ENCODE data around the gene GLT6D1.
"Not testable (repeated sequence)": the region's sequence is repeated elsewhere in the genome, so short reads cannot be mapped to it uniquely, and the experiment has no call there.

Gene GLT6D1

DNA sequence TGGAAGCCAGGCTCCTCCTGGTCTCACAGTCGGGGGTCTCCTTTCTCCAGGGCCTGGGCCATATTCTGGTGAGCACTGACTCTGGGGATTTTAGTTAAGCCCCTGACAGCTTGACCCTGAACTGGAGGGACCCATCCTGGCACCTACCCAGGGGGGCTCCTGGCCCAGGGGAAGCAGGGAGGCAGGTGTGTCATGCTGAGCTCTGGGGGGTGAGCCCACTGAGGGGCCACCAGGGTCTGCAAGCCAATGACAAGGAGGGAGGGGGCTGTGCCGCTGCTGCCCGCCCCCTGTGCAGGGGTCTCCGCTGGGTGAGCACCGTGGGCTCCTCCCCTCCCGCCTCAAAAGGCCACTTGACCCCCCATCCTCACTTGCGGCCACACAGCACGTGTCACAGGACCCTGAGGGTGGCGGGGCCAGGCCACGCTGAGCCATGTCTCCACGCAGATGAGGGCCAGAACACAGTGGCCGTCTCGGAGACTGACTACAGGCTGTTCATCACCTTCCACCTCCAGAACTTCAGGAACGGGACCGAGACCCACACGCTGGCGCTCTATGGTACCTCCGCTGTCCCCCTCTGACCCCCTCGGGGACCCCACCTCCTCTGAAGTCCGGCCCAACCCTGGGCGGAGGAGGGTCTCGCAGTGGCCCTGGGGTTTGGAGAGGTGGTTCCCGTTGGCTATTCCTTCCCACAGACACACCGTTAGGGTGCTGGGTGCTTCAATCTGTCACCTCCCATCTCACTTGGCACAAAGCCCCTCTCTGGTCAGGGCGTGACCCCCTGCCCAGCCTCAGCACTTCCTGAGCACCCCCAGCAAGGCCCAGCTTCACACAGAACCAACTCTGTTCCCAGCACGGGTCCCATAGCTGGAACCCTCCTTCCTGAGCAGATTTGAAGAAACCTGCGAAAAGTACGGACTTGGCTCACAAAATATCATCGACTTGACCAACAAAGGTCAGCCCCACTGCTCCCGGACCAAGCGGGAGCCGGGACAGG lies 25.8 kb upstream of the GLT6D1 start:
- no peak for DNase-seq

DNA sequence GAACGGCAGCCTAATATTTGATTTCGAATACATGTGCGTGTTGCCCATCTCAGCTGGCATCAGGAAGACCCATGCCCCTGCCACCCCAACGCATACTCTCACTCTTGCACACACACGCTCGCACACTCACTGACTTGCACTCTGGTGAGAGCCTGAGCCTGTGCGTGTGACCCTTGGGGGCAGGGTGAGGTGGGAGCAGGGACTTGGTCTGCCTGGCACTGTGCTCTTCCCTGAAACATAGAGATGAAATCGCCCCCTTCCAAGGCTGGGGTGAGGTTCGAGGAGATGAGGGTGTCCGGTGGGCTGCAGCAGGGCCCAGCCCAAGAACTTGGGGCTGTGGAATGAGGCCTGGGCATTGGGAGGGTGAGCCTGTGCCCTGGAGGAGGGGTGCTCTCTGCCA lies 24.9 kb upstream of the GLT6D1 start:
- DNase-seq: no peak

DNA sequence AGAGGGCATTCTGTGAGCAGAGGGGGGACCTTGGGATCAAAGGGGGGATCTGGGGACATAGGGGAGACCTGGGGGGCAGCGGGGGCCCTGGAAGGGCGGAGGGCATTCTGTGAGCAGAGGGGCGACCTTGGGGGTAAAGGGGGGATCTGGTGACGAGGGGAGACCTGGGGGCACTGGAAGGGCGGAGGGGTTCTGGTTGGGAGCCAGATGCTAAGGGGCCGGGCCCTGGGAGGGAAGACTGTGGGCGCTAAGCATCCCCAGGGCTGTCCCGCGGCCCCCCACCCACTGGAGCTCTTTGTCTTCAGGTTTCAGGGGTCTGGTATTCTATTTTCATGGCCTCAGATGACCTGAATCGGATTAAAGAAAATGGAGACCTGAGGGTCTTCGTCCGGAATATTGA lies 24.5 kb upstream of the GLT6D1 start:
- no peak for DNase-seq

DNA sequence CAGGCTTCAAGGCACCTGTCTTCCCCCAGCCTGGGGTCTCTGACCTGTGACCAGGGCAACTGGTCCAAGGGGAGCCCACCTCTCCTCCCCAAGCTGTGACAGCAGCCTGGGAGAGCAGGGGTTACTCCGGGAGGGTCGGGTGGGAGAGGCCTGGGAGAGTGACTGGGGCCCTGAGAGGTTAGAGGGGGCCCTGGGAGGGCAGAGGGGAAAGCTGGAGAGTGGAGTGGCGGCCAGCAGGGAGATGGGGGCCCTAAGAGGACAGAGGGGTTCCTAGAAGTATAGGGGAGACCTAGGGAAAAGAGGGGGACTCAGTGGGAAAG lies 24.1 kb upstream of the GLT6D1 start:
- no peak for DNase-seq

DNA sequence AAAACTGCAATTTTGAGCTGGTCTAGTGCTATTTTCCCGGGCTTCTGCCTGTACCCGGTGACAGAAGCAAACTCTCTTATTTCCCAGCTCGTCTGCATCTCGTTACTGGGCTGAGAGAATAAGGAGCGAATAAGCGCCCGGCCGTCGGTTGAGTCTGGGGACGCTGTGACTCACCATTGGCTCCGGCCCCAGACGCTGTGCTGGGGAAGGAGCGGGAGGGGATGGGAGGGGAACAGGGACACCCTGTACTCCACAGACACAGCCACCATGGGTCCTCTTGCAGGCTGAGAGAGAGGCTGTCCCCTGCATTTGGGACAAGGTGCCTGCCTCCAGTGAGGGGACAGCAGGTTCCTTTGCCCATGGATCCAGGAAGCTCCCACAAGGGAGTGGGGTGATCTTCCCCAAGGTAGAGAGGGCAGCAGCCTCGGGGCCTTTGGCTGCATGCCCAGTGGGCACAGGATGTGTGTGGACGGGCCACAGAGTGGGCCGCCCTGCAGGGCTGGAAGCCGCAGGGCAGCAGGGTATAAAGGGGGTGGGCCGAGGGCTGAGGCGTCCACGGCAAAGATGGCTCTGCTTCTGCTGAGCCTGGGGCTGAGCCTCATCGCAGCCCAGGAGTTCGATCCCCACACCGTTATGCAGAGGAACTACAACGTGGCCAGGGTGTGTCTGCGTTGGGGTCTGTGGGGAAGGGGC lies 23.6 kb upstream of the GLT6D1 start, which contains the start of gene LCN9:
LCN9 (plus strand) TSS at position 552 of the 693 bp plus-strand sequence; CDS start at position 565, 13 bp downstream.
- DNase-seq: no peak

DNA sequence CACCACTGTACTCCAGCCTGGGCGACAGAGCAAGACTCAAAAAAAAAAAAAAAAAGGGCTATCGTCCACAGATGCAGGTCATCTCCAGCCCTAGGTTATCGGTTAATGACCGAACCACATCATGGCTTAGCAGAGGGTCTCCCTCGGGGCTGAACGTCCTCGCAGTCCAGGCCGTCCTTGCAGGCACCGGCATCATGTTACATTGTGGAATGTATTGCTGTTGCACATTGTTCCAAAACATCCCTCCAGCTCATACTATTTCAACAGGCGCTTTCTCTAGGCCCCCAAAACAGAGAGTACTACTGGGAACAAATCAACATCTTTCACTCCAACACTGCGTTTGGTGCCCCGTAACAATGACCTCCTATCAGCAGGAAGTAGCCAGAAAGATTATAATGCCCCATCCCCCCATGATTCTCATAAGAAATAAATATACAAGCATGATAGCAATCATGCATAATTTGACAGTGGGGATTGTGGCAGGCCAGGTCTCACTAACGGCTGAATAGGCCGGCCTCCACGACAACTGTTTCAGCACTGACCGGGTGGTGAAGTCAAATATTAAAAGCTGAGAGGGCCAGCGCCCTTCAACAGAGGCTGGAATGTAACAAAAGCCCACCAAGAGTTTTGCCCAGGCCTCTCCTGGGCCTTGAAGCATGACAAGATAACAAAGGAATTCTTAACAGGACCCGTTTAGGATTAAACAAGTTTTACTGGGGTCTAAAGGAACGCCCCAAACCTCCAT lies 22.6 kb upstream of the GLT6D1 start:
- DNase-seq: no peak

DNA sequence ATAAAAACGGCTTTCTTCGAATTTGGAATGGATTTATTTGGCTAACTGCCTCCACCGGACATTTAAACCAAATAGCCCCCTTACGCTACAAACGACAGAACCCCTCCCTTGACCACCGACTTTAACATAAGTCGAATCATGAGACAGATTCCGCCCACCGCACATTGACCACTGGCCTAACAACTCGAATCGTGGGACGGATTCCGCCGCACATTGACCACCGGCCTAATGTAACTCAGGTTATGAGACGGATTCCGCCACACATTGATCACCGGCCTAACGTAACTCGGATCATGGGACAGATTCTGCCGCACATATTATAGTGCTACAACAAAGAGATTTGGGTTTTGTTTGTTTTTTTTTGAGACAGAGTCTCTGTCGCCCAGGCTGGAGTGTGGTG lies 21.1 kb upstream of the GLT6D1 start:
- DNase-seq: no peak

DNA sequence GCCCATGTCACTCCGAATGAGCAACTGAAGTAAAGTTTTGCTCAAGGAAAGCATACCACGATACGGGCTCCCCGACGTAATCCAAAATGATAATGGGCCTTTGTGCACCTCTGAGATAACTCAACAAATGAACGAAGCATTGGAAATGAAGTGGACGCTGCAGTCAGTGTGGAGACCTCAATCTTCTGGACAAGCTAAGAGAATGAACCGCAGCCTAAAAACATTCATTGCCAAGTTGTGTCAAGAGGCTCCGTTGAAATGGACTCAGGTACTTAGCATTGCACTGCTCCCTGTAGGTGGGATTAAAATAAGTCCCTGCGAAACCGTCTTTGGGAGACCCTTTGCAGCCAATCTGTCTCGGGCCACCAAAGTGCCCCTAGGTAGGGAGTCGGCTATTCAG lies 19.9 kb upstream of the GLT6D1 start:
- DNase-seq: no peak

DNA sequence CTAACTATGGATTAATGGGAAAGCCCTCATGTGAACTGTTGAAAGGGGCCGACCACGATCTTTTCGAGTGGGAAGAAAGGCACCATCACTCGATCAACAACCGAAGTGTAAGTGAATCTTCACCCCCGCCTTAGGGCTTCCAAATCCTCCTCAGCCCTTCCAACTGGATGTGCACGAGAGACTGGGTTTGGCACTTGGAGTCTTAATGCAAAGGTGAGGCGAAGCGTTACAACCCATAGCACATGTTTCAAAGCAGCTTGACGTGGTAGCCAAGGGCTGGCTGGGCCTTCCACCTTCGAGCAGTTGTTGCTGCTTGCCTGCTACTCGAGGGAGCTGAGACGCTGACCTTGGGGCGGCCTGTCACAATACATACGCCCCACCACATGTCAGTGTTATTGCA lies 18.1 kb upstream of the GLT6D1 start:
- DNase-seq: peak; percentile 7

DNA sequence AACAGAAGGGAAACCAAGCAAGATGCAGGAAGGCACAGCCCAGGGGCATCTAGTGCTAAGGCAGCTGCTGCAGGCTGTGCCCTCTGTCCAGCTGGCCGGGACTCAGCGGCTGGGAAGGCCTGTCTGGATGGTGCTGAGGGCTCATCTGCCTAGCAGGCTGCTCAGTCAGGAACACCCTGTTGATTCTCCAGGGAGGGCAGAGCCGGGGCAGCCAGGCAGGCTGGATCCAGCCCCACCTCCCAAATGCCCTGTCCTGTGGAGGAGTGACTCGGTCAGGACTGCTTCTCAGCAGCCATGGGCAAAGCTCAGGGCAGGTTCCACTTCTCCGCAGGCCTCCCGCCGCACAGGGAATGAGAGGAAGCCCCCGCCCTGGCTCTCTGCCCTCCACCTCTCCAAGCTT lies 16.0 kb upstream of the GLT6D1 start:
- no peak for DNase-seq

DNA sequence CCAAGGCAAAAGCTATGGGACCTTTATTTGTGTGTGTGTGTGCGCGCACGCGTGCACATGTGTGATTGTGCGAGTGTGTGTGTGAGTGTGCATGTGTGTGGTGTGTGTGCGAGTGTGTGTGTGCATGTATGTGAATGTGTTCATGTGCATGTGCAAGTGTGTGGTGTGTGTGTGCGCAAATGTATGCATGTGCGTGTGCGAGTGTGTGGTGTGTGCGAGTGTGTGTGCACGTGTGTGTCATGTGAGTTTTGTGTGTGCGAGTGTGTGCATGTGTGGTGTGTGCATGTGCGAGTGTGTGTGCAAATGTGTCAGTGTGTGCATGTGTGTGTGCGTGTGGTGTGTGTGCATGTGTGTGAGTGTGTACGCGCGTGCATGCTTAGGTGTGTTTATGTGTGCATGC lies 11.1 kb upstream of the GLT6D1 start:
- DNase-seq: no peak

DNA sequence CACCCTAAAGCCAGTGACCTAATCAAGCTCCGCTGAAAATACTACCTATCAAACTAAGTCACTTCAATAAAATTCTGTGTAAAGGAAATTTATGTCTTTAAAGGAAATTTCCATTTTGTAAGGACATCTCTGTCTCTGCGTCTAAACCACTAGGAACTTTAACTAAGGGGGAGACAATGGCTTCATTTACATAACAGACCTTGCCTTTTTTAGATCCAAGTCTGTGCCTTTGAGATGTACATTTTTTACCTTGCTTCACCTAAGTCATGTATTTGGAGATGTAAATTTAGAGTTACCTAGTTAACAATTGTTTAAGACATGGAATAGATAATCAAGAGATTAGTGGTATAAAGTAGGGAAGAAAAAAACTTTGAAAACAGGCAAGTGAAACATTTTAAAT lies 10.2 kb upstream of the GLT6D1 start:
- no peak for DNase-seq

DNA sequence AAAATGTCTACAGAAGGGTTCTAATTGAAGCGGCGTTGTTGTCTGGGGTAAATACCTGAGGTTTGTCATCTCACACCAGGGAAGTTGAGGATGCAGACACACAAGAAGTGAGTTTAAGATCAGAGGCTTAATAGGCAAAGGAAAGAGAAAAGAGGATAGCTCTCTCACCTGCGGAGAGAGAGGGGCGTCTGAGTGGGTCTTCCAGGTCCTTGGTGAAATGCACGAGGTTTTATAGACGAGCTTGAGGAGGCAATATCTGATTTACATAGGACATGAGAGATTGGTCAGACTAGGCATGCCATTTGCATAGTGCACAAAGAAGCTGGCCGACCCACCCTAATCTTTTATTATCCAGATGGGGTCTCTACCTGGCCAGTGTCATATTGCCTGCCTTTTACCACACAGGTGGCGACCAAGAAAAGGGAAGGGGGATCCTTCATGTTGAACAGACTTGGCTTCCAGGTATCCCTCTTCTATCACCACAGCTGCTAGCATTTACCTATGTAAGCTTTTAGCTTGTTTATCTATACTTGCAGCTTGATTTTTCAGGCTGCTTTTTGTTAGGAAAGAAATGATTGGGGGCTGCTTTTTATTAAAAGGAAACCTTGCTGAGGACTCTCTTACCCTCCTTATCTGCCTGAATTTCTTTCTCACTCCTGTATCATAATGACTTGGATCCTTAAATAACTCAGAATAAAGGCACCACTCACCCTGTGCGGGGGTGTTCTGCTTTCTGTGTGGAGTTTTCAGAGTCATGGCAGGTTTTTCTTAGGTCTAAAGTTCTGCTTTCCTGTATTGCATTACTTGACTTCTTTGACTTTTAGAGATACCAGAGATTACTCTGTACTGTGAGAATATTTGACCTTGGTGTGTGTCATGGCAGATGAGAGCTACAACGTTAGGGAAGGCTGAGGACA lies 9.4 kb upstream of the GLT6D1 start:
- no peak for DNase-seq

DNA sequence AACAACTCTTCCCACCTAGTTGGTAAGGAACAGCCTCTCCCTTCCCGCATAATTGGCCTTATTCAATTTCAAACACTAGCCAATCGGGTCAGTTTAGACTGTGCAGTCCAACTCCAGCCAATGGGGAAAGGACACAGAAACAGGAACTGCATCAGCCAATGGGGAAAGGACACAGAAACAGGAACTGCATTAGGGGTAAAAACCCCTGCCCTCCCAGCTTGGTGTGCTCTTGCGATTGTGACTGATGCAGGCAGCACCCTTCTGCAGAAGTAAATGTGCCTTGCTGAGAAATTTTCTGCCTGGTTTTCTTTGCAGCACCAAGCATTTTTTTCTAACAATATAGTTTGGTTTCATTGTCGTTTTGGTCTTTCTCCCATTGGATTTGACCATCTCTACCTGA lies 8.5 kb upstream of the GLT6D1 start:
- no peak for DNase-seq

DNA sequence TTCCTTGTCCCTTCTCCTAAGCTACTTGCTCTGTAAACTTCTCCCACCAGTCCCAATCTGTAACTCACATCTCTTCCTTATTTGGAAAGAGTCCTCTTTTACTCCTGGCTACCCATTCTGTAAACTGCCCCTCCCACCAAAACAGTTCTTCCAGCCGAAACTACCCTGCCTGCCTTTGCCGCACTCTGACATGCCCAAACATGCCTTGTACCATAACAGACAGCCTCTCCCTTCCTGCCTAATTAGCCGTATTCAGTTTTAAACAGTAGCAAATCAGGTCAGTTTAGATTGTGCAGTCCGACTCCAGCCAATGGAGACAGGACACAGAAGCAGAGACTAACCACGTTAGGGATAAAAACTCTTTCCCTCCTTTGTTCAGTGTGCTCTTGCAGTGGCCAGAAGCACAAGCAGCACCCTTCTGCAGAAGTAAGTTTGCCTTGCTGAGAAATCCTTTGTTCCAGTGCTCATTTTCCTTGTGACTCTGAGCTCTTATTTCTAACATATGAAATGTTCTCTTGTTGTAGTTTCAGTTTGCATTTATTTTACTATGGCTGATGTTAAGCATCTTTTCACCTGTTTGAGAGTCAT lies 5.4 kb upstream of the GLT6D1 start:
- DNase-seq: no peak

DNA sequence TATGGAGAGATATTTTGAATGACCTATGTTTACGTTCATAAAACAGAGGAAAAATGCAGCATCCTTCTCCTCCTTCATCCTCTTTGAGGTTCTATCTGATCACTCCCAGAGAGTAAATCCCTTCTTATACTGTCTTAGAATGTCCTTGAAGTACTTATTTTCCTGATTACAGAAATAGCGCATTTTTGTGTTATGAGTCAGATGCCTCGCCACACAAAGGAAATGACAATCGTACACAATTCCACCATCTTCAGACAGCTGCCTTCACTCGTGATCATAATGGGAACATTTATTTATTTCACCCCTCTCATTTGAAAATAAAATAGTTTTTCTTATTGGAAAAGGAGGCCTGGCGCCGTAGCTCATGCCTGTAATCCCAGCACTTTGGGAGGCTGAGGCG lies 2.4 kb upstream of the GLT6D1 start:
- no peak for DNase-seq

DNA sequence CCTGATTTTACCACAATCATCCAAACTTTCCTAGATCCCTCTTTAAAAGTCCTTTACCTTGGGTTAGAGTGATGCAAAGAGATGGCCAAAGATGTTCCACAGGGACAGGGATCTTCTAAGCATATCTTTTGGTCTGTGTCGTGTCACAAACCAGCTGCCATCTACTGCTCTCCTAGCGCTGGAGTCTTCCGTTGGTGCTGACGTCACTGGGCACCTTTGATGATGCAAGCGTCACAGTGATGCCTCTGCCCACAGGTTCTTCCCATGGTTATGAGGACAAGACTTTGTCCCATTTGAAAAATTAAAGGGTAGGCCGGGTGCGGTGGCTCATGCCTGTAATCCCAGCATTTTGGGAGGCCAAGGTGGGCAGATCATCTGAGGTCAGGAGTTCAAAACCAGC lies 1.7 kb upstream of the GLT6D1 start:
- no peak for DNase-seq

DNA sequence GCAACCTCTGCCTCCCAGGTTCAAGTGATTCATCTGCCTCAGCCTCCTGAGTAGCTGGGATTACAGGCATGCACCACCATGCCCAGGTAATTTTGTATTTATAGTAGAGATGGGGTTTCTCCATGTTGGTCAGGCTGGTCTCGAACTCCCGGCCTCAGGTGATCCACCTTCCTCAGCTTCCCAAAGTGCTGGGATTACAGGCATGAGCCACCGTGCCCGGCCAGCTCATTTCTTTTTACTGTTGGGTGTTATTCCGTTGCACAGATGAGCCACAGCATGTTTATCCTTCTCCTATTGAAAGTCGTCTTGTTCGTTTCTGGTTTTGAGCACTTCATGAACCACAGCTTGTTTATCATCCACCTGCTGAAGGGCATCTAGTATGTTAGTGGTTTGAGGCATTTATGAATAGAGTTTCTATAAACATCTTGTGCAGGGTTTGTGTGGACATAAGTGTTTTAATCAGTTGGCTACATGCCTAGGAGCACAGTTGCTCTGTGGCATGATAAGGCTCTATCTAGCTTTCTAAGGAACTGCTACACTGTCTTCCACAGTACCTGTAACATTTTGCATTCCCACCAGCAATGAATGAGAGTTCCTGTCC lies 2.3 kb downstream of the GLT6D1 start:
- DNase-seq: not testable (repeated sequence)

DNA sequence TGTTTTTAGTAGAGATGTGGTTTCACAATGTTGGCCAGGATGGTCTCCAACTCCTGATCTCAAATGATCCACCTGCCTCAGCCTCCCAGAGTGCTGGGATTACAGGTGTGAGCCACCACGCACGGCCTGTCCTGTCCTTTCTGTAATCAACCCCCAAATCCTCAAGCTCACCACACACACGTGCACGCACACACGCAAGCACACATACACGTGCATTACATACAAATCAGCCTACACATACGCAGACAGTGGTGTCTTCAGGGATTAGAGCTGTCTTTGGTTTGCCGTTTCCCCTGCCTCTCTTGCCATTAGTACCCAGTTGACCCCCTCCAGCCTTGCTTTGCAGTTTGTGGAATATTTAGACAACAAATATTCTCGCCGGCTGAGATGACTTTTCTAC lies 6.5 kb downstream of the GLT6D1 start:
- DNase-seq: no peak

DNA sequence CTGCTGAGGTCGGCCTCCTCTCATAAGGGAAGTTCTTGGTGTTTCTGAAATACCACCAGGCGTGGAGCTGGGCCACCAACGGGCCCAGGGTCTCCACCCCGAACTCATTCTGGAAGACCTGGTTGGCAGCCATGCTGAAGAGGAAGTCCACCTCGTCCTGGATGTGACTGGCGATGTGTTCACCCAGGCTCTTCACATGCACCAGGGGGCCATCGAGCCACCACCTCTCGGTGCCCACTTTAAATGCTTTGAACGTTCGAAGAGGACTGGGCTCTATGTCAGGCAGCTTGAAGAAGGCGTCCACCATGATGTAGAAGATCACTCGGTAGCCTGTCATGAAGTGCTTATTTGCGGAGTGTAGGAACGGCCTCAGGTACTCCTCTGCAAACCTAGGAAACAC lies 15.1 kb downstream of the GLT6D1 start:
- DNase-seq: no peak

DNA sequence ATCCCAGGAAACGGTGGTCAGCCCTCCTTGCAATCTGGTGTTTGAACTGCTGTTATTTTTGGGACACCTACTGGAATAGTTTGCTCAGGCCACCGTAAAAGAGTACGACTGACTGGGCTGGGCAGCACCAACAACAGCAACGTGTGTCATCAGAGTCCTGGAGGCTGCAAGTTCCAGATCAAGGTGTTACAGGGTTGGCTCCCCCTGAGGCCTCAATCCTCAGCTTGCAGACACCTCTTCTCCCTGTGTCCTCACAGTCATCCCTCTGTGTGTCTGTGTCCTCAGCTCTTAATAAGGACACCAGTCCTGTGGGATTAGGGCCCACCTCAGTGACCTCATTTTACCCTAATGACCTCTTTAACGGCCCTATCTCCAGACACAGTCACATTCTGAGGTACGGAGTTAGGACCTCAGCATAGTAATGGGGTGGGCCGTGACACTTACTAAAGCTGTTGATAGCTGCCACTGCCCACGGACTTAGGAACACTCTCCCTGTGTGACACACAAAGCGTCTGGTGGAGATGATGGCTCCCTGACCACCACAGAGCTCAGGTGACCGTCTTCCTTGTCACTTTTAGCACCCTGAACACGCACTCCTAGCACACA lies 16.8 kb downstream of the GLT6D1 start:
- DNase-seq: no peak

All from NCI-H82 (cell line).